Measurements from ENCODE around the gene POLR2H. TPM values are rescaled to one million over a fixed set of nuclear protein-coding genes. Genes with fewer than 3 reads are reported as not detected.
A peak's percentile ranks its signal among the peaks of the same experiment; 100 is the strongest.

POLR2H gene
- total RNA-seq, 1 experiment from 2014 or later, result 153 TPM

DNA sequence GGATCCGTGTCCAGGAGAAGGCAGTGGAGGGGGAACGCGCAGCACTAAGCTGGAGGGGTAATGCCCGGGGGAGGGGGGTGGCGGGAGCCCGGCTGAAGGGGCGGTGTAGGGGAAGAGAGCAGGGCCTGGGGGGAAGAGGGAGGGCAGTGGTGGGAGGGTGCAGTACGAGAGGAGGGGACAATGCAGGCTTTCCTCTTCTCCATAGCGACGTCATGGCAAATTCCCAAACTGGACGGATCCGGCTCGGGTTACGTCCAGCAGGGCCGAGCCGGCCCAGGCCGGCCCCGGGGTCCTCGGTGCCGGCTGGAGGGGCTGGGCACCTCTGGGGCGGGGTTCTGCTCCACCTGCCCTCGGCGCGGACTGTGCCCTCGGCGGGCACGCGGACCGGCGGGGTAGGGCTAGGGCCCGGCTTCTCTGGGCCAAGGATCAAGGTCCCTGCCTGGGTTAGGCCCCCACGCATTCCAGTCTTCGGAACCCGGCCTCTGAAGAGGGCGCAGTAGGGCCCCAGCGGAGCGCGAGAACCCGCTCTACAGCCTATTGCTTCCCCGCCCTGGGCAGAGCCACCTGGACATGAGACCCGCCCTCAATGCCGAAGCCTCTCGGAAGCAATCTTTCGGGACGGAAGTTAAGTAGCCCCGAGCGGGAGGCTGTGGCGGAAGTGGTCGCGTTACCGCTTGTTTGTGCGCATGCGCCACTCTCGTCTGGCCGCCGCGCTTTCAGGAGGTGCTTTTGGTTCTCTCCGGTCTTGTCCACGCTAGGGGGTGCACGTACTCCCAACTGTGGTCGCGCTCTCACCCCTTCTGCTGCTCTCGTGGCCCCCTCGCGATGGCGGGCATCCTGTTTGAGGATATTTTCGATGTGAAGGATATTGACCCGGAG lies 1.4 kb downstream of the POLR2H start:
- Histone ChIP-seq H3K4me2 (peak overlapping the region; percentile 99), H4K20me1 (ENCODE audit: insufficient read depth) (peaks cover 23% of the 10 kb centered on the region), H3K36me3 (ENCODE audit: low read depth) (peaks cover 17% of the 10 kb centered on the region), H3K27ac (peak overlapping the region; percentile 95), H2AFZ (peak overlapping the region; percentile 83), H3K27me3 (ENCODE audit: insufficient read depth, low read depth) (no peaks in the 10 kb centered on the region), H3K4me3 (peak overlapping the region; percentile 85), H3K9me3 (ENCODE audit: insufficient read depth, low read depth) (no peaks in the 10 kb centered on the region), H3K4me1 (replicated peaks; ENCODE audit: insufficient read depth) (peaks cover 22% of the 10 kb centered on the region), H3F3A (ENCODE audit: insufficient read depth, low read depth) (peaks cover 50% of the 10 kb centered on the region), H3K9me2 (ENCODE audit: insufficient read depth) (no peaks in the 10 kb centered on the region), H3K79me2 (ENCODE audit: low read depth) (peaks cover 35% of the 10 kb centered on the region)
- intact Hi-C loops (cut with micrococcal nuclease; ENCODE audit: unreplicated experiment), result loop anchor here (1.0 to 5.0 kb wide), 8 partner anchors 18 to 346 kb away; partner anchors contain the start of genes ABCC5, ALG3, EEF1AKMT4 and PSMD2
- TF ChIP-seq EZH2 (IDR thresholded peaks at IDR 0.05; ENCODE audit: low read depth), result no peak
- TF ChIP-seq, protein P1, sequence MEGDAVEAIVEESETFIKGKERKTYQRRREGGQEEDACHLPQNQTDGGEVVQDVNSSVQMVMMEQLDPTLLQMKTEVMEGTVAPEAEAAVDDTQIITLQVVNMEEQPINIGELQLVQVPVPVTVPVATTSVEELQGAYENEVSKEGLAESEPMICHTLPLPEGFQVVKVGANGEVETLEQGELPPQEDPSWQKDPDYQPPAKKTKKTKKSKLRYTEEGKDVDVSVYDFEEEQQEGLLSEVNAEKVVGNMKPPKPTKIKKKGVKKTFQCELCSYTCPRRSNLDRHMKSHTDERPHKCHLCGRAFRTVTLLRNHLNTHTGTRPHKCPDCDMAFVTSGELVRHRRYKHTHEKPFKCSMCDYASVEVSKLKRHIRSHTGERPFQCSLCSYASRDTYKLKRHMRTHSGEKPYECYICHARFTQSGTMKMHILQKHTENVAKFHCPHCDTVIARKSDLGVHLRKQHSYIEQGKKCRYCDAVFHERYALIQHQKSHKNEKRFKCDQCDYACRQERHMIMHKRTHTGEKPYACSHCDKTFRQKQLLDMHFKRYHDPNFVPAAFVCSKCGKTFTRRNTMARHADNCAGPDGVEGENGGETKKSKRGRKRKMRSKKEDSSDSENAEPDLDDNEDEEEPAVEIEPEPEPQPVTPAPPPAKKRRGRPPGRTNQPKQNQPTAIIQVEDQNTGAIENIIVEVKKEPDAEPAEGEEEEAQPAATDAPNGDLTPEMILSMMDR (conservative IDR thresholded peaks at IDR 0.05), result peak; percentile 73
- POLR2A ChIA-PET (ENCODE audit: unreplicated experiment), result interaction anchor here (0.6 to 1.0 kb wide), 7 partner anchors 8 to 228 kb away, joined by 3 to 36 read pairs (median 4); no protein-coding TSS in a partner anchor
- CTCF ChIA-PET, result interaction anchor here (0.5 to 2.8 kb wide), 6 partner anchors 9 to 787 kb away, joined by 3 to 7 read pairs (median 5); no protein-coding TSS in a partner anchor
- no TSS peak for BruUV-seq (replicated peaks)
- peak; percentile 99 for DNase-seq

DNA sequence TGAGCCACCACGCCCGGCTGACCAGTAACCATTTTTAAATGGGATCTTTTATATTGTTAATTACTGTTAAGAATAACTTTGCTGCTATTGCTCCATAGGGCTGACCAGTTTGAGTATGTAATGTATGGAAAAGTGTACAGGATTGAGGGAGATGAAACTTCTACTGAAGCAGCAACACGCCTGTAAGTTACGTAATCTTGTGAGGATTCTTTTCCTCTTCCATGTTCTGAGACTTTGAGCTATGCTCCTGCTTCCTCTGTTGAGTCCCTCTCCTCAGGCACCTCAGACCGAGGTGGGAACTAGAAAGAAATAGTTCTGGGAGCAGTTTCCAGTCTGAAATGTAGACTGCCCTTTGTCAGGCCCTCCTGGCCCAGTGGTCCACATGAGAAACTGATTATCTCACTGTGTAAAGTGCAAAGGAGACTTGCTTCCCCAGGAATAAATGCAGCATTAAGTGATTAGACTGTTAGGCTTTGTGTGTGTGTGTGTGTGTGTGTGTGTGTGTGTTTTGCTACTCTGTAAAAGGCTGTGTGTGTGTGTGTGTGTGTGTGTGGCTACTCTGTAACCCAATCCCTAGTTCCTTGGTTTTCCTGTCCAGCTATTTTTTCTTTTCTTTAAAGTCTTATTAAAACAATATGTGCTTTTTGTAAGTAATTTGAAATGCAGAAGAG lies 5.2 kb downstream of the POLR2H start:
- Histone ChIP-seq H3K27ac (no peak overlapping the region), H3K4me1 (replicated peaks; ENCODE audit: insufficient read depth) (peaks cover 11% of the 10 kb centered on the region), H3K9me2 (ENCODE audit: insufficient read depth) (no peaks in the 10 kb centered on the region), H4K20me1 (ENCODE audit: insufficient read depth) (peaks cover 33% of the 10 kb centered on the region), H3K9me3 (ENCODE audit: insufficient read depth, low read depth) (no peaks in the 10 kb centered on the region), H3K36me3 (ENCODE audit: low read depth) (peaks cover 25% of the 10 kb centered on the region), H3K4me2 (no peak overlapping the region), H3F3A (ENCODE audit: insufficient read depth, low read depth) (peaks cover 84% of the 10 kb centered on the region), H3K27me3 (ENCODE audit: insufficient read depth, low read depth) (no peaks in the 10 kb centered on the region), H3K79me2 (ENCODE audit: low read depth) (peaks cover 22% of the 10 kb centered on the region), H2AFZ (no peak overlapping the region), H3K4me3 (no peak overlapping the region)
- no peak for TF ChIP-seq EZH2 (IDR thresholded peaks at IDR 0.05; ENCODE audit: low read depth)
- TF ChIP-seq, protein P1 (conservative IDR thresholded peaks at IDR 0.05), result no peak
- POLR2A ChIA-PET (ENCODE audit: unreplicated experiment), result no interaction called here
- DNase-seq, result no peak
- CTCF ChIA-PET, result interaction anchor here (0.5 to 0.6 kb wide), 2 partner anchors 9 to 100 kb away, joined by 4 to 12 read pairs; no protein-coding TSS in a partner anchor
- intact Hi-C loops (cut with micrococcal nuclease; ENCODE audit: unreplicated experiment), result no loop called here
- no TSS peak for BruUV-seq (replicated peaks)

DNA sequence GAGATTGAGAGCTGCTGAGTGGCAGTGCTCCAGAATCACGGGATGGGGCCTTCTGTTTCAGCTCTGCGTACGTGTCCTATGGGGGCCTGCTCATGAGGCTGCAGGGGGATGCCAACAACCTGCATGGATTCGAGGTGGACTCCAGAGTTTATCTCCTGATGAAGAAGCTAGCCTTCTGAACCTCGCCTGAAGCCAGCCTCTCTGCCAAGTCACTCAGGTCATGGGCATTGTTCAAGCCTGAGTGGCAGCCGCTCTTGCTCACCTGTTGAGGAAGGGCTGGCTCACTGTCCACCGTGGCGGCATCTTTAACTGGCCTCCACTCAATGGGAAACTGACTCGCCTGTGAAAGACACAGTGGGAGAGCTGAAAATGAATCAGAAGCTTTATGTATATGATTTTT lies 6.6 kb downstream of the POLR2H start:
- no peak overlapping the region for H2AFZ ChIP-seq
- H3K4me1 ChIP-seq (replicated peaks; ENCODE audit: insufficient read depth), result peaks cover 11% of the 10 kb centered on the region
- DNase-seq, result no peak
- ChIA-PET CTCF (no interaction called here), POLR2A (ENCODE audit: unreplicated experiment) (no interaction called here)
- H3K27ac ChIP-seq, result no peak overlapping the region
- H3K79me2 ChIP-seq (ENCODE audit: low read depth), result peaks cover 22% of the 10 kb centered on the region
- H3F3A ChIP-seq (ENCODE audit: insufficient read depth, low read depth), result peaks cover 76% of the 10 kb centered on the region
- H3K9me2 ChIP-seq (ENCODE audit: insufficient read depth), result no peaks in the 10 kb centered on the region
- H4K20me1 ChIP-seq (ENCODE audit: insufficient read depth), result peaks cover 33% of the 10 kb centered on the region
- H3K9me3 ChIP-seq (ENCODE audit: insufficient read depth, low read depth), result no peaks in the 10 kb centered on the region
- BruUV-seq (replicated peaks), result no TSS peak
- H3K4me3 ChIP-seq, result no peak overlapping the region
- peaks cover 25% of the 10 kb centered on the region for H3K36me3 ChIP-seq (ENCODE audit: low read depth)
- H3K27me3 ChIP-seq (ENCODE audit: insufficient read depth, low read depth), result peaks cover 1% of the 10 kb centered on the region; the same call in 1 of the 2 replicates
- TF ChIP-seq, protein P1 (conservative IDR thresholded peaks at IDR 0.05), result no peak
- no peak for TF ChIP-seq EZH2 (IDR thresholded peaks at IDR 0.05; ENCODE audit: low read depth)
- no peak overlapping the region for H3K4me2 ChIP-seq
- intact Hi-C loops (cut with micrococcal nuclease; ENCODE audit: unreplicated experiment), result no loop called here

All from PC-9 (cell line).